ENCODE data around the gene SLC26A6.

SLC26A6 gene

DNA sequence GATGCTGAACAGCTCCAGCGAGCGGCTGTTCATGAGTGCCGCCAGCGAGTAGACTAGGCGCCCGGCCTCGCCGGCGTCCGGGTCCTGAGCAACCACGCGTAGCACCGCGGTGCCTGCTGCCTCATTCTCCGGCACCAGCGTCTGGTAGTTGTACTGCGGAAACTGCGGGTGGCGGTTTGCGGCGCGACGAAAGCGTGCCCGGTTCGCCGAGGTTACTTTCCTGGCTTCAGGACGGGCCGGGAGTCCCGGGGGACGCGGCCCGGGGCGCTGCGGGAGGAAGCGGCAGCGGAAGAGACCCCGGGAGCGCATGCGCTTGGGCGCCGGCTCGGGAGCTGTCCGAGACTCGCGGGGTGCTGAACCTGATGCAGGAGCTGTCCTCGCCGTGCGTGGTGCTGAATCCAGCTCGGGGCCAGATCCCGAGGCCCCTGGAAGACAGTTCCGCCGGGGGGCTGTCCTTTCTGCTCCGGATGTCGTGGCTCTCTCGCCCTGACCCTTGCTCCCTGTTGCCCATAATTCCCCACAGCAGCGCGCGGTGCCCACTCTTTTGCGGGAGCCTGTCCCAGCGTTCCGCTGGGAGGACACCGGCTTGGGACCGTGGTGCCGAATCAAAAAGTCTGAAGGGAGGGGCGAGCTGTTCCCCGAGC lies 26.4 kb upstream of the SLC26A6 start:
- H3K9me3 ChIP-seq (ENCODE audit: control insufficient read depth, low read length): no peaks in the 10 kb centered on the region
- no peaks in the 10 kb centered on the region for H3K27me3 ChIP-seq (ENCODE audit: control insufficient read depth, insufficient read depth, low read length)
- no peak for TF ChIP-seq CTCF (IDR thresholded peaks at IDR 0.05)
- H3K36me3 ChIP-seq (ENCODE audit: control insufficient read depth, insufficient read depth, low read length): no peaks in the 10 kb centered on the region
- H2AFZ ChIP-seq: no peak overlapping the region
- no peak overlapping the region for H3K9ac ChIP-seq
- H3K4me3 ChIP-seq (ENCODE audit: low read depth, low read length): no peak overlapping the region
- peak overlapping the region; percentile 79 for H3K4me2 ChIP-seq (ENCODE audit: low read length)
- peaks cover 2% of the 10 kb centered on the region for H3K79me2 ChIP-seq
- peaks cover 2% of the 10 kb centered on the region for H3K4me1 ChIP-seq
- no peak overlapping the region for H3K27ac ChIP-seq

- Histone ChIP-seq H3K4me2 (ENCODE audit: low read length) (no peak overlapping the region), H3K4me1 (peaks cover 2% of the 10 kb centered on the region), H3K27ac (no peak overlapping the region), H2AFZ (no peak overlapping the region), H3K27me3 (ENCODE audit: control insufficient read depth, insufficient read depth, low read length) (no peaks in the 10 kb centered on the region), H3K79me2 (peaks cover 5% of the 10 kb centered on the region), H3K36me3 (ENCODE audit: control insufficient read depth, insufficient read depth, low read length) (no peaks in the 10 kb centered on the region), H3K9ac (no peak overlapping the region), H3K4me3 (ENCODE audit: low read depth, low read length) (no peak overlapping the region), H3K9me3 (ENCODE audit: control insufficient read depth, low read length) (no peaks in the 10 kb centered on the region)
- no peak for TF ChIP-seq CTCF (IDR thresholded peaks at IDR 0.05)
These were observed 25.6 kb upstream of the SLC26A6 start for GRCh38 chr3:48660800-48661400.

- Histone ChIP-seq H3K4me3 (ENCODE audit: low read depth, low read length) (peak overlapping the region; percentile 50), H3K4me2 (ENCODE audit: low read length) (peak overlapping the region; percentile 80), H3K9ac (no peak overlapping the region), H3K27me3 (ENCODE audit: control insufficient read depth, insufficient read depth, low read length) (no peaks in the 10 kb centered on the region), H3K36me3 (ENCODE audit: control insufficient read depth, insufficient read depth, low read length) (no peaks in the 10 kb centered on the region), H3K4me1 (no peaks in the 10 kb centered on the region), H3K9me3 (ENCODE audit: control insufficient read depth, low read length) (no peaks in the 10 kb centered on the region), H3K27ac (no peak overlapping the region), H3K79me2 (peaks cover 5% of the 10 kb centered on the region), H2AFZ (peak overlapping the region; percentile 46)
- no peak for TF ChIP-seq CTCF (IDR thresholded peaks at IDR 0.05)
These were observed 21.6 kb upstream of the SLC26A6 start for GRCh38 chr3:48656841-48657281.

- H3K9me3 ChIP-seq (ENCODE audit: control insufficient read depth, low read length): no peaks in the 10 kb centered on the region
- H3K79me2 ChIP-seq: peaks cover 5% of the 10 kb centered on the region
- H3K4me3 ChIP-seq (ENCODE audit: low read depth, low read length): peak overlapping the region; percentile 50
- no peak overlapping the region for H3K9ac ChIP-seq
- H3K36me3 ChIP-seq (ENCODE audit: control insufficient read depth, insufficient read depth, low read length): no peaks in the 10 kb centered on the region
- no peaks in the 10 kb centered on the region for H3K27me3 ChIP-seq (ENCODE audit: control insufficient read depth, insufficient read depth, low read length)
- no peak overlapping the region for H3K27ac ChIP-seq
- peak overlapping the region; percentile 80 for H3K4me2 ChIP-seq (ENCODE audit: low read length)
- no peaks in the 10 kb centered on the region for H3K4me1 ChIP-seq
- peak; percentile 15 for TF ChIP-seq CTCF (IDR thresholded peaks at IDR 0.05)
- peak overlapping the region; percentile 46 for H2AFZ ChIP-seq
These were observed 21.0 kb upstream of the SLC26A6 start for GRCh38 chr3:48656061-48656840.

Data from parathyroid adenoma (tissue), 2 donors.